ENCODE results near the gene PKIG.
"Not testable (repeated sequence)": the region's sequence is repeated elsewhere in the genome, so short reads cannot be mapped to it uniquely, and the experiment has no call there.

PKIG gene

GRCh38 chr20:44643596-44644229, 61.3 kb downstream of the PKIG start:
- DNase-seq, result peak in 1 of 2 experiments; percentile 54

GRCh38 chr20:44644230-44644617, 61.8 kb downstream of the PKIG start:
- no peak for DNase-seq

- DNase-seq, result no peak
Observed at GRCh38 chr20:44644667-44645131, 62.3 kb downstream of the PKIG start.

- peak; percentile 80 to 88 for DNase-seq
Observed at GRCh38 chr20:44646023-44646640, 63.8 kb downstream of the PKIG start.

GRCh38 chr20:44646641-44647274, 64.4 kb downstream of the PKIG start:
- DNase-seq, result no peak

GRCh38 chr20:44648068-44648467, 65.7 kb downstream of the PKIG start:
- DNase-seq, result no peak

- DNase-seq, result no peak
Observed at GRCh38 chr20:44648579-44648978, 66.2 kb downstream of the PKIG start.

- no peak for DNase-seq
Observed at GRCh38 chr20:44649126-44649525, 66.7 kb downstream of the PKIG start.

- DNase-seq, result no peak
Observed at GRCh38 chr20:44649976-44650375, 67.6 kb downstream of the PKIG start.

- no peak for DNase-seq
Observed at GRCh38 chr20:44650771-44651433, 68.5 kb downstream of the PKIG start.

- no peak for DNase-seq
Observed at GRCh38 chr20:44651434-44651683, 69.0 kb downstream of the PKIG start.

GRCh38 chr20:44651684-44652423, 69.5 kb downstream of the PKIG start, which contains the start of gene ADA:
Gene ADA, minus strand, starts transcription at chr20:44651699. Its CDS starts 92 bp downstream, at chr20:44651607.
- DNase-seq, result peak in 1 of 2 experiments; percentile 38

GRCh38 chr20:44653546-44653945, 71.2 kb downstream of the PKIG start:
- DNase-seq, result no peak

GRCh38 chr20:44654210-44654609, 71.8 kb downstream of the PKIG start:
- not testable (repeated sequence) for DNase-seq

- no peak for DNase-seq
Observed at GRCh38 chr20:44656448-44656847, 74.1 kb downstream of the PKIG start.

GRCh38 chr20:44657875-44658274, 75.5 kb downstream of the PKIG start:
- no peak for DNase-seq

GRCh38 chr20:44658810-44659209, 76.4 kb downstream of the PKIG start:
- no peak for DNase-seq

- DNase-seq, result no peak
Observed at GRCh38 chr20:44659931-44660330, 77.6 kb downstream of the PKIG start.

- no peak for DNase-seq
Observed at GRCh38 chr20:44660581-44660980, 78.2 kb downstream of the PKIG start.

- DNase-seq, result no peak
Observed at GRCh38 chr20:44662261-44662660, 79.9 kb downstream of the PKIG start.

- DNase-seq, result no peak
Observed at GRCh38 chr20:44664131-44664530, 81.8 kb downstream of the PKIG start.

GRCh38 chr20:44666066-44666465, 83.7 kb downstream of the PKIG start:
- no peak for DNase-seq
